T-helper 1 cell treated with Interleukin-12 subunit alpha and Interleukin-12 subunit beta and Interleukin-4 antibody, amounts not matched to agents 30 ng/mL and 1 ng/mL, for 36 hours (primary cell): ENCODE data around the gene ARHGAP26. TPM values are rescaled to one million over a fixed set of nuclear protein-coding genes. Genes with fewer than 3 reads are reported as not detected.

Experiments used
- intact Hi-C: fragments of 100-400 bp; cut with micrococcal nuclease; formaldehyde crosslinking; loops from one replicate; pipeline ENCODE4 v1.15.1; 2024
- total RNA-seq: library from RNA; stranded (reverse); gene quantifications from 2 replicates; pipeline ENCODE4 v1.2.3, GENCODE V29; 2022

The ARHGAP26 gene
- total RNA-seq, 1 donor from 2014 or later, result 31.8 TPM

DNA sequence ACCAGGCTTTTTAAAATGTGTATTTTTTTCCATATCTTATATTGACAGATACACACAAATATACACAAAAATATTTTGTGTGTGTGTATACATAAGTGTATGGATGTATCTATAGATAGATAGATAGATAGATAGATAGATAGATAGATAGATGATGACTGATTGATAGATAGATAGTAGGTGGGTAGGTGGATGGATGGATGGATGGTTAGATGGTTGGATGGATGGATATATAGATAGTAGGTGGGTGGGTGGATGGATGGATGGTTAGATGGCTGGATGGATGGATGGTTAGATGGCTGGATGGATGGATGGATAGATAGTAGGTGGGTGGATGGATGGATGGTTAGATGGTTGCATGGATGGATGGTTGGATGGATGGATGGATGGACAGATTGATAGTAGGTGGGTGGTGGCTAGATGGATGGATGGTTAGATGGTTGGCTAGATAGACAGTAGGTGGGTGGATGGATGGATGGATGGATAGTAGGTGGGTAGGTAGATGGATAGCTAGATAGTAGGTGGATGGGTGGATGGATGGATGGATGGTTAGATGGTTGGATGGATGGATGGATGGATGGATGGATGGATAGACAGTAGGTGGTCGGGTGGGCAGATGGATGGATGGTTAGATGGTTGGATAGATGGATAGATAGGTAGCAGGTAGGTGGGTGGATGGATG lies 477.1 kb downstream of the ARHGAP26 start:
- intact Hi-C loops, result no loop called here

DNA sequence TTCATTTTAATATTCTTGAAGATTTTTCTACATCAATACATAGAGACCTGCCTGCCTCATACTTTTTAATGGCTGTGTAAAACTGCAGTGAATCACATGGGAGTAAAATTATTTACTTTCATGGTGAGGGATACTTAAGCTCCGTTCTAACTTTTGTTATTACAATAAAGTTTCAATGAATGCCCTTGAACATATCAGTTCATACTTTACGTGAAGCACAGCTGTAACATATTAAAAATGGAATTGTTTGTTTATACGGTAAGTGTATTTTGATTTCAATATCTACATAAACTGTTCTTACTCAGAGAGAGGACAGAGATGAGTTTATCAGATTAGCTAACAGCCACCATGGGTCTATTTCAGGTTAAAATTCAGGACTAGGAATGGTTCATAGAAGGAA lies 478.2 kb downstream of the ARHGAP26 start:
- intact Hi-C loops, result no loop called here

DNA sequence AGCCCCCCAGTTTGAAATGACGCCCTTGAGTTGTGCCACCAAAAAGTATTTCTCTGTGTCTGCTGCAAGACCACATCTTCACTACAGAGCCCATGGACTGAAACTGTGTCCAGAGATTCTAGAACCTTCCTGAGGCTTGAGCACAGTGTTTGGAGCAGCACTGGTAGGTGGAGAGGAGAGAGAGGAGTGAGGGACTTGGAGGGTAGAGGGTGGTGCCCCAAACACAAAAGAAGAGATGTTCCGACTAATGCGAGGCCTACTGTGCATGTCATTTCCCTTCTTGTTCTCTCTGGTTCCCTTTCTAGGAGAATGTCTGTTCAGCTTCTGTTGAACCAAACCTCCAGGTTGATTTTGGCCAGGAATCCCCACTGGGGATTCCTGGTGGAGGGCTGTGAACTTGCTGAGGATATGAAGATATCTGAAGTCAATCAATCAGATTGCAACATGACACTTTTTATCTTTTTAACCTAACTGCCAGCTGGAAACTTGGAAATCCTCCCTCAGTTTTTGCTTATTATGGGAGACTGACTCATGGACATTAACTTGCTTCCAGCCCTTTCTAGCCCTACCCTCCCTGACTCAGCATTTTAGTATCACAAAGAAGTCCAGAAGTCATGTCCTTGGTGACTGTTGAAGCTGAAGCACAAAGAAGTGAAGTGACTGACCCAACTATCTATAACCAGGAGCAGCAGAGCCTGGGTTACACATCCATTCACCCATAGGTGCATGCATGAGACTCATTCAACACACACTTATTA lies 478.8 kb downstream of the ARHGAP26 start:
- intact Hi-C loops, result no loop called here

DNA sequence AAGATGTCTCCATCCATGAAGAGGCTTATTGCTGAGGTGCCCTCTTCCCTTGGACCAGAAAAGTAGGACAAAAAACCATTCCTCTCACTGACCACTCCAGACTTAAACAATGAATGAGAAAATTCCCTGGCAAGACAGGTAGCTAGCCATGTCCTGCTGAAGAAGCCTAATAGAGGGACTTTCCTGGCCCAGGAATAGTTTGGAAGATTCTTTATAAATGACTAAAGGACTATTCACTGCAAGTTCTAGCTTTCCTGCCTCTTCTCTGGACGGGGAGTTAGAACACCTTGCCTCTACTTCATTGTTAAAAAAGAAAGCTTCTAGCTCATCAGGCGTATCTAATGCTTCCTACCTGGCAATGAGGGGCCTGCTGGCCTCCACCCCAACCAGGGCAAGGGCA lies 479.7 kb downstream of the ARHGAP26 start:
- intact Hi-C loops, result no loop called here

DNA sequence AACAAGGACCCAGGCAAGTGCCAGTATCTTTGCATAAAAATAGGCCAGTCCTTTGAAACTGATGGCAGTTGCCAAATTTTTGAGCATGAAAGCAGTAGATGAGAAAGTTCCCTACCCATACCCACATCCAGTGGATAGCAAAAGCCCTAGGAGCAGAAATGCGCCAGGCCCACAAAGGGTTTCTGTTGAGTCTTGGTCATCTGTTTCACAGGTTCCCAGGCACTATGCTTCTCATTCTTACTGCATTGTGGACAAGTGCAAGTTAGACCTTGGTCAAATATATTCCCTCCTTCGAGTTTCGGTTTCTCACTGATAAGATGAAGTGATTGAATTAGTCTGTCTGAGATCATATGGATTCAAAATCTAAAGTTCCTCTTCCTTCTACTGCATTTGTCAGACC lies 481.0 kb downstream of the ARHGAP26 start:
- intact Hi-C loops, result no loop called here

DNA sequence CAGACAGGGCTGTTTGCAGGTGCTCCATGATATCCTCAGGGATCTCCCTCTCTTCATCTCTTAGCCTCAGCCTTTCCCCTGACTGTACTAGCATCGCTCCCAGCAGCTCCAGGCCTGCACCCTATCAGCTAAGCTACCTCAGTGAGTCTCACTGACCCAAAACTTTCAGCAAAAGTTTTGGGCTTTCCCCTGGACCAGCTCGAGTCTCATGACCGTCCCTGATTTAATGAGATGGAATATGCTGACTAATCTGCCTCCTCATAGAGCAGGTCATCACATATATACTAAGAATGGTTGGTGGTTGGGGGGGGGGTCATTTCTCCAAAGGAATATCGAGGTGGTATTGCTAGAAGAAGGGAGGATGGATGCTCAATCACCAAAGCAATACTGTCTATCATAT lies 481.8 kb downstream of the ARHGAP26 start:
- intact Hi-C loops, result no loop called here

DNA sequence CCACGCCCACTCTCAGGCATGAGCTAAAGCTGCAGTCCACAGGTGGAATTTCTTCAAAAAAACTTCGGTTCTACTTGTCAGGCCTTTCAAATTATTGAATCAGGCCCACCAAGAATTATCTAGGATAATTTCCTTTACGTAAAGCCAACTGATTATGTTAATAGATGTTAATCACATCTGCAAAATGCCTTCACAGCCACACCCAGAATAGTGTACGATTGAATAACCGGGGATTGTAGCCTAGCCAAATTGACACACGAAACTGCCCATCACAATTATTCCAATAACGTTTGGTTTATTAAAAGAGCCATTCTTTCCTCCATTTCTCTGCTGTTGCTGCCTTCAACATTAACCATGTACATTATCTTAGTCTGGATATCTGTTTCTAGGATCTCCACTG lies 484.6 kb downstream of the ARHGAP26 start:
- intact Hi-C loops, result no loop called here

DNA sequence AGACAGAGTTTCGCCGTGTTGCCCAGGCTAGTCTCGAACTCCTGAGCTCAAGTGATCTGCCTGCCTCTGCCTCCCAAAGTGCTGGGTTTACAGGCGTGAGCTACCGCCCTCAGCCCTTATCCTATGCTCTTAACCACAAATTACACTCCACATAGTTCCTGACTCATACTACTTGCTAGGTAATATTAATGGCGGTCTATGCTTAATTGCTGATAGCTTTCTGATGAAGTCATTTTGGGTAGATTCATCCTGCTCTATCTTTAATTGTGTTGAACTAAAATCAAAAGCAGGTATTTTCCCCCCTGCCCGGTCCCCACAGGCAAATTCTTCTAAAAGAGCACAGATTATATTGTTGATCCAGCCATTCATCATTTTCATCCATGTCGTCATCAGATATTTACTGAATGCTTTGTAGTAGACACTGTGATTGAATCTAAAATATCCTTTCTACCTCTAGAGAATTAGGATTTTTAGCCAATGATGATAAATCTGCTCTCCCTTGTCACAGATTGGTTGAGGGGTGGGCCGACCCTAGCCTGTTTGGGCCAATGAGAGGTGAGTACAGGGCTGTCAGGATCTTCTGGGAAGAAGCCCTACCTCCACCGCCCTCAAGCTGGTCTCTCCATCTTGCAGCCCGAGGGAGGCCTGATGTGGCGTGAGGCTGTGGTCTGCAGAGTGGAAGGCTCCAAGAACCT lies 488.5 kb downstream of the ARHGAP26 start:
- intact Hi-C loops, result no loop called here

DNA sequence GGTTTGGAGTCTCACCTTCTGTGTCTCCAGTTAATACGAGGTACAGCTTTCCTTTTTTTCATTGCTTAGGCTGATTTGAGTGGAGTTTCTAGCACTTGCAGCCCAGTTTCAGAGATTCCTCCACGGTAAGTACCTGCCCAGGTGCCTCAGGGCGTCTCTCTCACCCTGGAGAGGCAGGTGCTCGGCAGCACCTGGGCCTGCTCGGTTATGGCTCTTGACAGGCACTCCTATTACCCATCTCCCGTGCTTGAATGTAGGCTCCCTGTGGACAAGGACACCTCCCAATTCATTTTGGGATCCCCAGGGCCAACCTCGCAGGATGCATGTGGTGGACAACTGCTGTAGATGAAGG lies 489.1 kb downstream of the ARHGAP26 start:
- intact Hi-C loops, result no loop called here

DNA sequence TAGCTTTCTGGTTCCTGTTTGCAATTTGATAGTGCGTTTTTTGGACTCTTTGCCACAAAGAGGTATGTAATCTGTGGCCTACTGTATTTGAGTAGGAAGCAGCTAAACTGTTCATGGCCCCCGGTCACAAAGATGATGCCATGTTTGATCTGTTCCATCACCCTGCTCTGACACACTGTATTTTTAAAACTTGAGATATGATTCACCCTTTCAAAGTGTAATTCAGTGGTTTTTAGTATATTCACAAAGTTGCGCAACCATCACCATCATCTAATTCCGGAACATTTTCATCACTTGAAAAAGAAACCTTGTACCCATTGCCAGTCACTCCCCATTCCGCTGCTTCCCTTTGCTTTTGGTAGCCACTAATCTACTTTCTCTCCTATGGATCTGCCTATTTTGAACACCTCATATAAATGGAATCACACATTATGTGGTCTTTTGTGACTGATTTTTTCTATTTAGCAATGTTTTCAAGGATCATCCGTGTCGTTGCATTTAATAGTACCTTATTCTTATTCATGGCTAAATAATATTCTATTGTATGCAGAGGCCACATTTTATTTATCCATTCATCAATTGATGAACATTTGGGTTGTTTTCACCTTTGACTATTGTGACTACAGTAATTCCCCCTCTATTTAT lies 491.7 kb downstream of the ARHGAP26 start:
- intact Hi-C loops, result no loop called here

DNA sequence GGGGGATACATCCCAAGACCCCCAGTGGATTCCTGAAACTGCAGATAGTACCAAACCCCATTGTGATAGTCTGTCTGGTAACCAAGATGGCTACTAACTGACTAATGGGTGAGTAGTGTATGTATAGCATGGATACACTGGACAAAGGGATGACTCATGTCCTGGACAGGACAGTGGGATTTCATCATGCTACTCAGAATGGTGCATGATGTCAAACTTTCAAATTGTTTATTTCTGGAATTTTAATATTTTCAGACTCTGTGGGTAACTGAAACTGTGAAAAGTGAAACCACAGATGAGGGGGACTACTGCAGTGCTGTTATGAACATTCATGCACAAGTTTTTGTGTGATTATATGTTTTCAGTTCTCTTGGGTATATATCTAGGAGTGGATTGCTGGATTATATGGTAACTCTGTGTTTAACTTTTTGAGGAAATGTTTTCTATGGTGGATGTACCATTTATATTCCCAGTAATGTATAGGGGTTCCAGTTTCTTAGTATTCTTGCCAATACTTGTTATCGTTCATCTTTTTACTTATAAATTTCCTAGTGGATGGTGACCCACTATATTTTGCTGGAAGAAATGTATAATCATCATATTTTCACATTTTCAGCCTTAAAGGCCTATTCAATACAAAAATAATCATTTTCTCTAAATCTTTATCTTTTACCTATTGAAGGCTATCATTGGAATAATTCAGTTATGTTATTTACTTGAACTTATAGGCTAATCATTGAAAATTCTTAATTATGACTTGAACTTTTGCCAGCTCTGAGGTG lies 492.4 kb downstream of the ARHGAP26 start:
- intact Hi-C loops, result no loop called here

DNA sequence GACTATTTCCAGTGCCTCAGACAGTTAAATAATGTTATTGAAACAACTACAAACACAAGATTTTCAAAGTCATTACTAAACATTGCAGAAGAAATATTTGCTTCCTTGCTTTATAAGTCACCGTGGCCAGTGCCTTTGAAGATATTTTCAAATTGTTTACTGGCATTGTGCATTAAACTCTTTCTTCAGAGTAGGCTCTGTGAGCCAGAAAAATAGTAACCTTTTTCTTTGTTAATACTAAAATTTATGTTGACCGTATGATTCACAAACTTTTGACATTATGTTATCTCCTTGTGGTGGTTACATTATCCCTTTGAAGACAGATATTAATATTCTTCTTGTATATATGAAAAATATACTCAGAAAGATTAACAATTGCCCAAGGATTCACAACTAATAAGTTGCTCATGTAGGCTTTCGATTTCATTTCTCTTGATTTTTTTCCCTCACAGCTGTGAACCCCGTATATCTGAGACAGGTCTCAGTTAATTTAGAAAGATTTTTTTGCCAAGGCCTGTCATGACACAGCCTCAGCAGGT lies 493.2 kb downstream of the ARHGAP26 start:
- intact Hi-C loops, result no loop called here

DNA sequence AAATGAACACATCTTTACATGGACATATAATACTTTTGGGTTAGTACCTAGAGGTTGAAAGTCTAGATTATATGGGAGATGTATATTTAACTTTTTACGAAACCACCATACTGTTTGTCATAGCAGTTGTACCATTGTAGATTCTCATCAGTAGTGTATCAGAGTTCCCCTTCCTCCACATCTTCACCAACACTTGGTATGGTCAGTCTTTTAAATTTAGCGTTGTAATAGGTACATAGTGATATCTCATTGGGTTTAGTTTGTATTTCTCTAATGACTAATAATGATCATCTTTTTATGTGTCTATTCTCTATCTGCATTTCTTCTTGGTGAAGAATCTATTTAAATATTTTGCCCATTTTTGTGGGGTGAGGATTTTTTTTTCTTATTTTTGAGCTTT lies 495.8 kb downstream of the ARHGAP26 start:
- intact Hi-C loops, result no loop called here

DNA sequence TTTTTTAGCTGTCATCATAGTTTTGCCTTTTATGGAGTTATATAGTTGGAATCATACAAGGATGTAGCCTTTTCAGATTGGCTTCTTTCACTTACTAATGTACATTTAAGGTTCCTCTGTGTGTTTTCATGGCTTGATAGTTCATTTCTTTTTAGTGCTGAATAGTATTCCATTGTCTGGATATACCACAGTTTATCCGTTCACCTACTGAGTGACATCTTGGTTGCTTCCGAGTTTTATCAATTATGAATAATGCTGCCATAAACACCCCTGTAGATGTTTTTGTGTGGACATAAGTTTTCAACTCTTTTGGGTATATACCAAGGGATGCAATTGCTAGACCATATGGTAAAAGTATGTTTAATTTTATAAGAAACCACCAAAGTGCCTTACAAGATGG lies 497.0 kb downstream of the ARHGAP26 start:
- intact Hi-C loops, result no loop called here

DNA sequence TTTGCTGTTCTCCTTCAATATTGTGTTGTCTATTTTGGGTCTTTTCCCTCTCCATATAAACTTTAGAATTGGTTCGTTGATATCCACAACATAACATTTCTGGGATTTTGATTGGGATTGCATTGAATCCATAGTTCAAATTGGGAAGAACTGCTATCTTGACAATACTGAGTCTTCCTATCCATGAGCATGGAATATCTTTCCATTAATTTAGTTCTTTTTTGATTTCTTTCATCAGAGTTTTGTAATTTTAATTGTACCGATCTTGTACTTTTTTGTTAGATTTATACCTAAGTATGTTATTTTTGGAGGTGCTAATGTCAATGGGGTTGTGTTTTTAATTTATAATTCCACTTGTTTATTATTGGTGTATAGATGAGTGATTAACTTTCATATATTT lies 498.2 kb downstream of the ARHGAP26 start:
- intact Hi-C loops, result no loop called here

DNA sequence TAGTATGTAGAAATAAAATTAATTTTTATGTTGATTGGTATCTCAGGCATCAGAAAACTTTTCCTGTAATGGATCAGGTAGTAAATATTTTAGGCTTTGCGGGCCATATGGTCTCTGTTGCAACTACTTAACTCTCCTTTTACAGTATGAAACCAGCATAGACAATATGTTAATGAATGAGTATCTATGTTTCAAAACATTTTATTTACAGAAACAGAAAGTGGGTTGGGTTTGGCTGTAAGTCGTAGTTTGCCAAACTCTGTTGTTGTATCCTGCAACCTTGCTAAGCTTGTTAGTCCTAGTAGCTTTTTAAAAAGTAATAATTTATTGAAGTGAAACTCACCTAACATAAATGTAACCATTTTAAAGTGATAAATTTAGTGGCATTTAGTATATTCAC lies 501.3 kb downstream of the ARHGAP26 start:
- intact Hi-C loops, result no loop called here

DNA sequence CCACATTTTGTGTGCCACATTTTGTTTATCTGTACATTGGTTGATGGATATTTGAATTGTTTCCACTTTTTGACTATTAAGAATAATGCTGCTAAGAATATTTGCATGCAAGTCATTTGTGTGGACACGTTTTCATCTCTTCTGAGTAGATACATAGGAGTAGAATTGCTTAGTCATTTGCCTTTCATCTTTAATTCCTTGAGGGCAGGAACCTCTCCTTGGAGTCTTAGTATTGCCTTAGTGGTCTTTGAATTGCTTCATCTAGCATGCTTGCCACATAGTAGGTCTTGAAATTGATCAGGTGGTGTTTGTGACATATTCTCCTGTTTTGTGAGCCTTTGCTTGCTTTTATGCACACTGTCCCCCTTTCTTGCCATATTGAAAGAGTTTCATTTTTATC lies 504.8 kb downstream of the ARHGAP26 start:
- intact Hi-C loops, result loop anchor here (5.0 kb wide), 1 partner anchor 253 kb away; no protein-coding TSS in a partner anchor

DNA sequence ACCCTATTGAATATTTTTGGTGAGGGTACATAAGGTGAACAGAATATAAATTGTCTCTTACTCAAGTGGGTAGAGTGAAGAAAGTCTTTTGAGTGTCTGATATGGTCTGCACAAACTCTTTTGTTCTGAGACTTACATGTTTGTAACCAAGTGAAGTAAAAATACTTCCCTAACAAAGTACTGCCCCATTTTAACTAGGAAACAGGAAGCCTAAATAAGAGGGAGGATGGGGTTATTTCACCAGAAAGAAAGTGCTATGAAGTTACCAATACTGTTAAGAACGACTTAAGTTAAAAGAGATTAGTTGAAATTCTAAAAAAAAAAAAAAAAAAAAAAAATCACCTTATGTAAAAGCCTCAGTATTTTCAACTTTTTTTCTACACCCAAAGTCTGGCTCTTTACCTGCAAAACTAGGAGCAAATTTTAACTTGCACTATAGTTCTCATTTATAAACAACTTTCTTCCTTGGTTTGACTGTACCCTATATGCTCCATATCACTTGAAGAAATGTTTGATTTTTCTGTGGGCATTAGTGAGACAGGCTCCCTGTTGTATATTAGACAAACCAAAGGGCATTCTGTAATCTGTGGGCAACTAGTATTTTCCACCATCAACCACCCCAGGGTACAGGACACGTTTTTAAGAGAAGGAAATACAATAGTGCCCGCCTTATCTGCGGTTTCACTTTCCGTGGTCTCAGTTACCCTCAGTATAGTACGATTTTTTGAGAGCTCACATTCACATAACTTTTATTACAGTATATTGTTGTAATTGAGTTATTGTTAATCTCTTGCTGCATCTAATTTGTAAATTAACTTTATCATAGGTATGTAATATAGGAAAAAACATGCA lies 505.6 kb downstream of the ARHGAP26 start:
- intact Hi-C loops, result loop anchor here (5.0 kb wide), 1 partner anchor 253 kb away; no protein-coding TSS in a partner anchor

DNA sequence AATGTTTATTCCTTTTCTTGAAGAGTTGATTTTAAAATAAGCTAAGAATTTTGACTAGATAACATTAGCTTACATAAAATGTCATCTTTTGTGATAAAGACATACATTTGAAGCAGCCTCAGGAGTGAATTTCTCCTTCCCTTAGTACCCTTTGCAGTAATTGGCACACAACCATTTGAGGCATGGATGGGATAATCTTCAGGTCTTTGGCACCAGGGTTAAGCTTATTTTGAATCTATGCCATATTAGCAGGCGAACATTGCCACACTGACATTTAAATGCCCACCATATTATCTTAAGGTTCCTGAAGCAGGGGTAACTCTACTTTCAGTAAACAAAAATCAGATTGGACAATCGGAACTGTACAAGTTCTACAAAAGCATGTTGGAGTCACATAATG lies 507.4 kb downstream of the ARHGAP26 start:
- intact Hi-C loops, result loop anchor here (5.0 kb wide), 1 partner anchor 255 kb away; no protein-coding TSS in a partner anchor
